NCI-H345 treated with DMSO at 0.1 percent for 48 hours (cell line): Measurements from ENCODE around the gene EMC8.

Source experiments
- DNase-seq: peaks from one replicate; lab custom pipeline; 2025; ENCODE audit not compliant: unreplicated experiment; lab: John Stamatoyannopoulos, UW

EMC8 gene

DNA sequence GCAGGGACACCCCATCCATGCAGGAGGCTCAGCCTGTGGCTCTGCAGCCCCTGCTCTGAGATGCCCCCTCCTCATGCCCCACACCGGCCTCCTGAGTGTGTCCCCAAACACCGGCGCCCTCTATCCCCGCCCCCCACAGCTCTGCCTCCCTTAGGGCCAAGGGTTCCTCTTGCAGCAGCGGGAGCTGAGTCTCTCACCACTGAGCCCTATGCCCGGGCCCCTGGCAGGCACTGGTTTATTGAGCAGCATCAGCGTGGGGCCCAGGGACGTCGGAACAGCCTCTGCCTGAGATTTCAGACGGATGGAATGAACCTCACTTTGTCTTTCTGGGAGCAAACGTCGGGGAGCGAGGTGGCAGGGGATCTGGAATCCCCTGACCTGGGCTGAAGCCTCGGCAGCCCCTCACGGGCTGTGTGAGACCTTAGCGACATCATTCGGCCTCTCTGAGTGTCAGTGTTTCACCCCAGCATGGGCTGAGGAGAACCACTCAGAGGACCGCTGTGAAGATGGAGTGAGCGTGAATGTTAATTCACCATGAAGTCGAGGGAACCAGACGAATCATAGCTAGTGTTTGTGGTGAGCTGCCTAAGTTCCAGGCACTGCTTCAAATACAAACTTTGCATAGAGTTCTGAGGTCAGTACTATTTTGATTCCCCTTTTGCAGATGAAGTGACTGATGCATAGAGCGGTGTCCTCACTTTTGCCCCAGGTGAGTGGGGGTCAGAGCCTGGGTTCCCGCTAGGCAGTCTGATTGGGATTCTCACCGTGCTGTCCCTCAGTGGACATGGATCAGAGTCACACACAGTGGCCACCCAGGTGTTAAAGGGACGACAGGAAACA is 43.2 kb downstream of the EMC8 start:
- DNase-seq: no peak

DNA sequence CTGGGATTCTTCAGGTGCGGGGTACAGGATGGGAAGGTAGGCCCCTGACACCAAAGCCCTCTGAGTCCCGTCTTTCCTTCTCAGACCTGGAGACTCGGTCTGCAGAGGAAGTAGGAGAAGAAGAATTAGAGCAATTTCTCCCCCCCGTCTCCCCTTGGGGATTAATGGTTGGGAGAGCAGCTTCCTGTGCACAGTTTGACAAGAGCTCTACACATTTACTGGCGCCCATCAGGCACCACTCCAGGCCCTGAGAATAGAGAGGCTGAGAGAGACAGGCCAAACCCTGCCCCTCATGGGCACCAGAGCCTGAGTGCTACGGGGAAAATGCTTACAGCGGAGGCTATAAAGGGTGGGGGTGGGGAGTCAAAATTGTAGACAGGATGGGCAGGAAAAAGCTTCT is 44.9 kb downstream of the EMC8 start:
- DNase-seq: peak; percentile 32

DNA sequence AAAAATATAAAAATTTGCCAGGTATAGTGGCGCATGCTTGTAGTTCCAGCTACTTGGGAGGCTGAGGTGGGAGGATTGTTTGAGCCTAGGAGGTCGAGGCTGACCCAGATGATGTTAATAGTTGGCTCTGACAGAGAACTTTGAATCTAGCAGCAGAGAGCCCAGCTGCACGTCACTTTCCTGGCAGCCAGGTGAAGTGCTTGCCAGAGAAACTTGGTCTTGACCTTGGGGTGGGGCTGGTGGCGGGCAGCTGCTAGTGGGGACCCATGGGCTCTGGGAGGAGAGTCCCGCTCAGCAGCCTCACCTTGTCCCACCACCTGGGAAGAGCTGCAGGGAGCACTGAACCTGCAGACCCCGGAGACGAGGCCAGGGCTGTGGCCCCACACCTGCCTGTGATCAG is 45.4 kb downstream of the EMC8 start:
- no peak for DNase-seq

DNA sequence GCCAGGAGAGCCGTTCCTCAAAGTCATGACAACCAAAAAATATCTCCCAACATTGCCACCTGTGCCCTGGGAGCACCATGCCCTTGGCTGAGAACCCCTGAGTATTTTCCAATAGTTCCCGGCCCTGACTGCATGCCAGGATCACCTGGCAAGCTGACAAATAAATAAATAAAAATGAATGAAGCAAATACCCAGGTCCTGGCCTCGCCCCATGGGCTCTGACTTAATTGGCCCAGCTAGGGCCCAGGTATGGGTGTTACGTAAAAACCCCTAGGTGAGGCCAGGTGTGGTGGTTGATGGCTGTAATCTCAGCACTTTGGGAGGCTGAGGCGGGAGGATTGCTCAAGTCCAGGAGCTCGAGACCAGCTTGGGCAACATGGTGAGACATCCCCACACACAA is 45.8 kb downstream of the EMC8 start:
- DNase-seq: no peak

DNA sequence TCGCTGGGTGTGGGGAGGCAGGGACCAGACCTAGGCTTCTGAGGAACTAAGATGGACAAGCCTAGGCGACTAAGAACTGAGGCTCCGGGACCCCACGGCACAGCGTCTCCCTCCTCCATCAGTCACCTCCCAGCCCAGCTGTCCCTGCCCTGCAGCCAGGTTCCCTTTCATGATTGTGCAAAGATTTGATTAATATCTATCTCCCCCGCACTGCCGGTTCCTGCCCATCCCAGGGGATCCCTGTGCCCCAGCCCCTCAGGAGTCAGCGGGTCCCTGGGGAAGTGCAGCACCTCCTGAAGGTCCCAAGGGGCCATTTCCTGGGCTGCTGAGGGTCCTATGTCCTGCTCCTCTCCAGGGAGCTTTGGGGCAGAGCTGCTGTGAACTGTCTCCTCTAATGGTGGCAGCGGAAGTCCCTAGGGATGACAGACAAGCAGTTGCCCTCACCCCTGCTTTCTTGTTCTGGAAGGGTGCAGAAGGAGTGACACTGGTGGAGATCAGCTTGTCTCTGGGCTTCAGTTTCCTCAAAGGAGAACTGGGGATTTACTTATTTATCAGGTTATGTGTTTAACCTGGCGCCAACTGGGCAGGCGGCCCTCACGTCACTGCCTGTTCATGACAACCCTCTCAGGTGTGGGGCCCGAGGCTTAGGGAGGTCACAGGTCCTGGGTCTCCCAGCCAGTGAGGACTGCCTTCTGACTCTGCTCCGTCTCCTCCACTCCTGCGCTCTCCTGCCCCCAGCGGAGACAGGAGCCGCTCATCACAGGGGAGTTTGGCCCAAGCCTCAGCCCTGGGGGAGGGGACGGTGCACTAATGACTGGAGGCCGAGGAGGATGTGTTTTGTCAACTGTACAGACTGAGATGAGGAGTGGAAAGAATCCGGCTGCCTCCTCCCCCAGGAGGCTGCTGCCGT is 46.6 kb downstream of the EMC8 start:
- DNase-seq: no peak

DNA sequence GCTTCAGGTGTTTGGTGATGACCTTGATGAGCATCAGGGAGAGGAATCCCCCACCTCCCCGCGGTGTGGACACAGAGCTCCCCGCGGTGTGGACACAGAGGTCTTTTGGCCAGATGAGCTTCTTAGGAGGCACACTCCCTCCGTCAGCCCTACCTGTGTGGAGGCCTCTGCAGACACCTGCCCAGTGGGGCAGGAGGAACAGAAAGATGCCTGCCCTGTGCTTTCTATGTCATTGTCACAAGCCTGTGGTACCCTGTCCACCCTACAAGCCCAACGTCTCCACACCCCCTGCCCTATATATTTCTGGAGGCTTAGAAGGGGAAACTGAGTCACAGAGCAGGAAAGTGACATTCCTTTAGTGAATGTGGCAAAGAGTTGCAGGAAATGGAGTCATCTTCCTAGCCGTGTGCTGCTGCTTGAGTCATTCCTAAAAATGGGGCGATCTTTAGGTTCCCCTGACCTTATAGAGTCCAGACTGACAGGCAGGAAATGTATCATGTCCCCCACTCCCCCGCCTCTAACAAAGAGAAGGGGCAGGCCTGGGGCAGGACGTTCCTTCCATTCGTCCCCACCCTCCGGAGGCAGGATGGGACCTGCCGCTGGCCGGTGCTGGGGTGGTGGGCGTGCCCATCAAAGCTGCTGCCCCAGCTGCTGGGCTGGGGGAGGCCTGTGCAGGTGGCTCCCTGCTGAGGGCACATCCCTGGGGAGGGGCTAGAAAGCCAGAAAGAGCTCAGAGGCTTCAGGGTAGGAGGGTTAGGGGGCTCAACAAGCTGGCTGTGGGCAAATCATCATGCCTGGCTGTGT is 47.4 kb downstream of the EMC8 start:
- DNase-seq: no peak

DNA sequence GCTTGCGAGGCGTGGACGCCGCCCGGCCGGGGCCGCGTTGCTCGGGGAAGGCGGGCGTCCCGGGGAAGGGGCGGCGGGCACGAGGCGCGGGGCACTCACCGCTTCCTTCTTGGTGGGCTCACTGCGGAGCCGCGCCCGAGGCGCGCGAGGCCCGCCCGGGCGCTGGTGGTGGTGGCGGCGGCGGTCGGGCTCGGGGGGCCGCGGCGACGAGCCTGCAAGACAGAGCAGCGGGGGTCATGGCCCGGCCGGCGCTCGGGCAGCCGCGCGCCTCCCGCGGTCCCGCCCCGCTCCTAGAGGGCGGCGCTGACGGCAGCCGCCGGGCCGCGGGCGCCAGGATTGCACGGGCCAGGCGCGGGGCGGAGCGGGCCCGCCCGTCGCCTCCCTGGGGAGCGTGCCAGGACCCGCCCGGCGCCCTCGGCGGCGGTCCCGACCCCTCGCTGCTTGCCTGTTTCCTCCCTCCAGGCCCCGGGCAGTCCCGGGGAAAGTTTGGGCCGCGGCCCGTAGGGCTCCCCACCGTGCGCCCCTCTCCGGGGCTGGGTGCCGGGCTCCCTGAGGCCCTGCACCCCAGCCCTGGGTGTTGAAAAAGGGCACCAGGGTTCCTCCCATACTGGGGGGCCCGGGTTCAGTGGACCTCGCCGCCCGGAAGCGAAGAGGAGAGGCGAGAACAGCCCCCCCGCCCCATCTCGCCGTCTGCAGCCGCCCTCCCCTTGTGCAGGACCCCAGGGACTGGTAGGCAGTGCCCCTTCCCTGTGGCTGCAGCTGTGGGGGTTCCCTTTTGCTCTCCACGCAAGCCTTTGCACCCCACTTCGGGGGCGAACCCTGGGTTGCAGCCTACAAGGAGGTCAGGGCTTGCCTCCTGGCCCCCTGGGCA is 48.3 kb downstream of the EMC8 start, which contains the start of gene C16orf74:
TSS of gene C16orf74 (minus strand) at position 270 of the 871 bp plus-strand sequence. CDS start 15,879 bp downstream, outside the sequence.
- no peak for DNase-seq

DNA sequence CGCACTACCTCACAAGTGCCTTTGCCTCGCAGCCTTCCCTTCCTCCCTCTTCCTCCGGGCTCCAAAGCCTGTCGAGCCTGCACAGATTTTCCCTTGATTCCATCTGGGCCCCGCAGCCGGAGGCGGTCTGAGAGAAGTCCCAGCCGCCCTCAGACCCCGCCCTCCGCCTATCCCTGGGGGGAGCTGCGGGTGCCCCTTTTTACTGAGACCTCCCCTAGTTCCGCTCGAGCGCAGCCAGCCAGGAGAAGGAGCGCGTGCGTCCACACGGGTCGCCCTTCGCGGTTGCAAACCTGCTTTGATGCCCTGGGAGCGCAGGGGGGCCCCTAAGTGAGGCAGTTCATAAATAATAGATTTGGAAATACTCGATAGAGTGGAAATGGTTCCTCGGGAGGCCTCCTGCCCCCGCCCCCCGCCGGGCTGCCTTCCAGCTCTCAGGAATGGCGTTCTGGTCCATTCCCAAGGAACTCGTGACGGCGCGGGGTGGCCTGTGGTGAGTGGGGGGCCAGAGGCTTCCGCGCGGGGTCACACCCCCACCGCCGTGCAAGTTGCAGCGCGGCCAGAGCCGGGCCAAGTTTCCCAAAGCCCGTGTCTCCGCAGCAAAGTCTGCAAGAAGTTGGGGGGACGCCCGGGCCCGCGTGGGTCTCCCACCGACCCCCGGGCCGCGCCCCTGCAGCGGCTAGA is 49.1 kb downstream of the EMC8 start:
- no peak for DNase-seq

DNA sequence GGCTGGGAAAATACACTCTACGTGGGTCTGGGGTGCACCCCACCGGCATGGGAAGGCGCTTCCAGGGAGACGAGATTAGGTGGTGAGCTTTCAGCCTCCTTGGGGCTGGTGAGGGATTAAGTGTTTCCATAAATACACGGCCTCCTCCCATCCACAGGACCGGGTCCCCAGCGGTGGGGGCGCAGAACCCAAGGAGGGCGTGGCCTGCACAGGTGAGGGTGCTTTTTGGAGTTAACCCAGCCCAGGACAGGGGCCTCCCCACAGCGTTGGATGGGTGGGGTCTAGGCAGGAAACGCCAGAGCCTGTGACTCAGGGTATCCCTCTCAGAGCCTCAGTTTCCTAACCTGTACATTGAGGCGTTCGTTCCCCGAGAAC is 49.6 kb downstream of the EMC8 start:
- DNase-seq: no peak

DNA sequence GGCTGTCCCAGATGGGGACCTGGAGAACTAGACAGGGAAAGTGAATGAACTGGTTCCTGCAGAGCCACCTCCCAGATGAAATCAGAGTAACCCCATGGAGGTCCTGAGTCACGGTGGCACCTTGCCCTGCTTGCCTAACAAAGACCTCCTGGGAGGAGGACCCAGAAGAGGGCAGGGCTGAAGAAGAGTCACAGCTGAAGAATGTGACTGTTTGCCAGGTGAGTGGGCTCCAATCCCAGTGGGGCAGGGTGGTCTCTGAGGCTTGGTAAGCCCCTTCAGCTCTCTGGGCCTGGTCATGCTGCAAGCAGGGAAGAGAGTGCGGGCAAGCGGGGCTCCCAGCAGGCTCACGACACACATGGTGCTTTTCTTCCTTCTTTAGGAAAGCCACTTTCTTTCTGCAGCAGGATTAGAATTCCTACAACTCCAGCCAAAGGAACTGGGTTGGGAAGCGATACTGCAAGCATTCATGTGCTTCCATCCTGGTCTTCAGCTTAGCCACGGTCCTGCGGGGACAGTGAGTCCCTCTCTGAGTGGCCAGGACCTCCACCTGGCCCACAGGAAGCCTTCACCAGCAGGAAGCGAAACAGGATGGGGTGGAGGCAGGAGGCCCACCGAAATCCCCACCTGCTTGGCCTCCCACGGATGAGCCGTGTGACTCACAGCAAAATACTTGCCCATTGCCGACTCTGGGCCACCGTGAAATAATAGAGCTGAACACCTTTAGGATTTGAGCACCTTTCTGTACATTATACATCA is 52.7 kb downstream of the EMC8 start:
- no peak for DNase-seq

DNA sequence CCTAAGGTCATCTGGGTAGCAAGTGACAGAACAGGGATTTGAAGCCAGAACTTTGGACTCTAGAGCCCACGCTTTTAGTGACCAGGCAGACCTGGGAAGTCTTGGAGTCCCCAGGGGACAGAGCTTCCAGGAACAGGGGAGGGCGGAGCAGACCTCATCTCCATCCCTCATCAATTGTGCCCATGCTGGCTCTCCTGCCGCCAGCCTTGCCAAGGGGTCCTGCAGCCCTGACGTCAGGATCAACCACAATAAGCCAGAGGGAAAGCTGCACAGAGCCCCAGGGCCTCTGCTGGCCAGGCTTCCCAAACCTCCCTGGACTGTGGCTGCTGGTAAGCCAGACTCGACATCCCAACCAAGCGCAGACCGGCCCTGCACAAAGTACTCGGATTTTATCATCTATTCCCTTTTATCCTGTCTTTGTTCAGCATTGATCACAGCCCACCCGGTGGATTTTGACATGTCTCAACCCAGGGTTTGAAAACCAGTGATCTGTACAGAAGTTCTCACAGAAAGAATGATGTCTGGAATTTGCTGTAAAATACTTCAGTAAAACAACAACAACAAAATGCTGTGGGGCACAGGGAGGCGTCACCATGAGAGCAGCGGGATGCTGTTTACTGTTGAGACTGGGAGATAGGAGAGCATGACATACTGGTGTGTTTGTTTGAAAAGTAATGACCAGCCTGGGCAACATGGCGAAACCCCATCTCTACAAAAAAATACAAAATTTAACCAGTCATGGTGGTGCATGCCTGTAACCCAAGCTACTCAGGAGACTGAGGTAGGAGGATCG is 60.2 kb downstream of the EMC8 start:
- DNase-seq: no peak

DNA sequence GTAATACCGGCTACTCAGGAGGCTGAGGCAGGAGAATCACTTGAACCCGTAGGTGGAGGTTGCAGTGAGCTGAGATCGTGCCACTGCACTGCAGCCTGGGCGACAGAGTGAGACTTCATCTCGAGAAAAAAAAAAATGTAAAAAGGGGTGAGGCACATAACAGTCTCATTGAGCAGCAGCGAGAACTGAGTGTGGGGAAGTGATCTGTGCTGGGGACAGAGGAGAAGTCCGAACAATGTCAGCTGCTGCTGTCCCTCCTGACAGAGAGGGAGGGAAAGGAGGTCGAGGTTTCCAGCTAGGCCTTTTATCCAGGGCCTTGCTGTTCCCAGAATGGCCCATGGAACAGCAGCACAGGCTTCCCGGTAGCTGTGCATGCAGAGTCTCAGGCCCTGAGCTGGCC is 62.4 kb downstream of the EMC8 start:
- DNase-seq: no peak

DNA sequence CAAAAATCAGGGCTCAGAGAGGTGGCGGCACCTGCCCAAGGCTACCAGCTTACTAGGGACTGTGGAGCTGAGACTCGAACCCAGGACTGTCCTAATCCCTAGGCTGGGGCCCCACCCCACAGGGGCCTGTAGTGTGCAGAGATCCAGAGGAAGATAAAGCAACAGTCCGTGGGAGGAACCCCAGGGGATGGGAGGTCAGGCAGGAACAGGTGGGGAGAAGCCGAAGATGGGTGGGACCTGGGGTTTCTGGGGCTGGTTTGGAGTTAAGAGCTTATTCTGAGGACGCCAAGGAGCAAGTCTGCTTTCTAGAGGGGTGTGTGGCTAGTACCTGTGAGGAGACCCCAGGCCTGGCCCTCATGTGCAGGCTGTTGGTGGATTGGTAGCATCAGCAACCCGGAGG is 63.4 kb downstream of the EMC8 start:
- no peak for DNase-seq

DNA sequence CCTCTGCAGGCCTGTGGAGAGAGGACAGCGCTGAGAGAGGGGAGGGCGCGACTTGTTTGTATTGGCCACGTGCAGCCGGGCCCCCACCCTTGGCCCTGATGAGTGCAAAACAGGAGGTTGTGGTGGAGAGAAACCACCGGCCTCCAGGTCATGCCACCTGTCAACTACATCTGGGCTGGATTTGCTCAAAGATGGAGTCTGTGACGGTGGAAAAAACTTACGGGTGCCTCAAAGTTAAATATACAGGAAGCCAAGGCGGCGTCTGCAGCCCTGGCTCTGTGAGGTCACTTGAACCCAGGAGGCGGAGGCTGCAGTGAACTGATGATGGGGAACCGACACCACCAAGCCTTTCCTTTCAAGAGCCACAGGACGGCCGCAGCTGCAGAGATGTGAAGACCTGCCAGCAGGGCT is 64.1 kb downstream of the EMC8 start:
- DNase-seq: no peak

DNA sequence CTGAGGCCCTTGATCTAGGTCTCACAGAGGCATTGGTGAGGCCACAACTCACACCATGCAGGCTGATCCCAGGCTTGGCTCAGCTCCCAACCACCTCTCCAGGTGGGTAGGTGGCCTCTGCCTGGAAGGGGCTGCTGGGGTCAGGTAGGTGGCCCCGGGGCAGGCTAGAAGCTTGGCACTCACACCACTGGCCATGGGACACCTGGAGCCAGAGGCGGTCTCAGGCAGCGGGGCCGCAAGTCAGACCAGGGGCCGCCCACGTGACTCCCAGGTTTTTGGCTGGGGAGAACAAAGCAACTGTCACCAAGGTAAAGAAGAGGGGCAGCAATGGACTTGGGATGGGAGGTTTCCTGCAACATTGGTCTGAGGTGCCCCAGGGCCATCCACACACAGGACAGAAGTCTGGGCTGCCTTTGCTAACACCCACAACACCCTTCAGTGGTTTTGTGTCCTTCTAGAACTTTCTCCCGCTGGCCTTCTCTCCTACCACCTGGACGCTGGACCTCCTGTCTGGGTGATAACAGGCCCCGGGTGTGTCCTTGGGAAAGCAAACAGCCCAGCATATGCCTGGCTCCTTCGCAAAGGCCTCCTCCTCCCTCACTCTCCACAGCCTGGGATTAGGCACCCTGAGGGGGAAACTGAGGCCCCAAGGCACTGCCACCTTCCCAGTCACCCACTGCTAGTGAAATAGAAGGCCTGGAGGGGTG is 64.9 kb downstream of the EMC8 start:
- DNase-seq: no peak

DNA sequence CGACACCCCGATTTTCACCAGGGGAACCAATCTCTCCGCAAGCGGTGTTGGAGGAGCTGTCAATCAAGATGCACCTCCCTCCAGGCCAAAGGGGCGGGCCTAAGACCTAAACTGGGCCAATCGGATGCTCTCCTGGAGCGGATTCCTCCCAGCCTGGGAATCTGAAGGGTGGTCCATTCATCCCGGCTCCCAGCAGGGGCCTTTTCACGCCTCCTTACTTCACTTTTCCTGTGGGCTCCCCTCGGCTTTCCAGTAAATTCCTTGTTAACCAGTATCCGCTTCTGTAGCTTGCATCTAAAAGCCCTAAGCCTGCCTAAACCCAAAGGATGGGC is 65.5 kb downstream of the EMC8 start:
- no peak for DNase-seq

DNA sequence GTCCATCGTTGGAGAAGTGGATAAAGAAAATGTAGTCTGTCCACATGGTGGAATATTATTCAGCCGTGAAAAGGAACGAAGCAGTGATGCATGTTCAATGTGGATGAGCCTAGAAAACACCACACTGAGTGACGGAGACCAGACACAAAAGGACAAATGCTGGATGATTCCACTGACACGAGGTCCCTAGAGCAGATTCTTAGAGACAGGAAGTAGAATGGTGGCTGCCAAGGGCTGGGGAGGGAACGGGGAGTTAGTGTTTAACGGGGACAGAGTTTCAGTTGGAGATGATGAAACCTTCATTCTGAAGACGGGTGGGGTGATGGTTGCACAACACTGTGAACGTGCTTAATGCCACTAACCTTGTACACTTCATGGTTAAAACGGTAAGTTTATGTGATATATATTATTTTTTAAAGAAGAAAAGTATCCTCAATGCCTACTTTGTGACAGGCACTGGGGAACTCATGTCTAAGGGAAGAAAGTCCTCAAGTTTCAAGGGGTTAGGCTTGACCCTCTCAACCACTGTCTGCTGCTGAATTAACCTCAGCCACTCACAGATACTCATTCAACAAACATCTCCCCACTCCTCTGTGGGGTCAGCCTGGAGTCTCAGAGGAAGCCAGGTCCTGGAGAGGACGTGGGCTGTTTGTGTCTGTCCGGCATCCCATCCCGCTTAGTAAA is 66.0 kb downstream of the EMC8 start:
- no peak for DNase-seq
